Parathyroid adenoma (tissue), 2 donors: ENCODE data around the gene BACE1-AS.

Experiments used
- H2AFZ ChIP-seq: fragments of 300-600 bp; sonication (generic); one replicate; pipeline ENCODE4 v1.7.0; 2017; ENCODE audit warnings: antibody characterized with exemption, mild to moderate bottlenecking
- H3K27ac ChIP-seq: fragments of 300-600 bp; sonication (generic); one replicate; pipeline ENCODE4 v1.7.0; 2017
- H3K27me3 ChIP-seq: fragments of 300-600 bp; sonication (generic); one replicate; pipeline ENCODE4 v1.7.0; 2017; ENCODE audit warnings: low read length; ENCODE audit not compliant: control insufficient read depth, insufficient read depth
- H3K36me3 ChIP-seq: fragments of 300-600 bp; sonication (generic); one replicate; pipeline ENCODE4 v1.7.0; 2017; ENCODE audit warnings: low read length; ENCODE audit not compliant: control insufficient read depth, insufficient read depth
- H3K4me1 ChIP-seq: fragments of 300-600 bp; sonication (generic); one replicate; pipeline ENCODE4 v1.7.0; 2017; ENCODE audit warnings: control low read depth
- H3K4me2 ChIP-seq: fragments of 300-600 bp; sonication (generic); one replicate; pipeline ENCODE4 v1.7.0; 2017; ENCODE audit warnings: low read length
- H3K4me3 ChIP-seq: fragments of 300-600 bp; sonication (generic); one replicate; pipeline ENCODE4 v1.7.0; 2017; ENCODE audit warnings: low read depth, low read length
- H3K79me2 ChIP-seq: fragments of 300-600 bp; sonication (generic); one replicate; pipeline ENCODE4 v1.7.0; 2017; ENCODE audit warnings: control low read depth
- H3K9ac ChIP-seq: fragments of 300-600 bp; sonication (generic); one replicate; pipeline ENCODE4 v1.7.0; 2017; ENCODE audit warnings: mild to moderate bottlenecking
- H3K9me3 ChIP-seq: fragments of 300-600 bp; sonication (generic); one replicate; pipeline ENCODE4 v1.7.0; 2017; ENCODE audit warnings: low read length; ENCODE audit not compliant: control insufficient read depth
- CTCF ChIP-seq: fragments of 300-600 bp; sonication (generic); IDR thresholded peaks from one replicate; pipeline ENCODE4 v1.7.0; 2017; ENCODE audit warnings: antibody characterized with exemption, mild to moderate bottlenecking
- donor health status: primary hyperparathyroidism.

The BACE1-AS gene

GRCh38 chr11:117279711-117280376 lies 11.3 kb upstream of the BACE1-AS start:
- H3K4me1 ChIP-seq: no peaks in the 10 kb centered on the region
- no peak overlapping the region for H2AFZ ChIP-seq
- H3K4me2 ChIP-seq: no peak overlapping the region
- H3K36me3 ChIP-seq: no peaks in the 10 kb centered on the region
- H3K79me2 ChIP-seq: no peaks in the 10 kb centered on the region
- no peak overlapping the region for H3K27ac ChIP-seq
- H3K4me3 ChIP-seq: no peak overlapping the region
- no peaks in the 10 kb centered on the region for H3K27me3 ChIP-seq
- H3K9me3 ChIP-seq: no peaks in the 10 kb centered on the region
- H3K9ac ChIP-seq: no peak overlapping the region
- no peak for TF ChIP-seq CTCF

GRCh38 chr11:117281159-117281558 lies 10.0 kb upstream of the BACE1-AS start:
- Histone ChIP-seq H3K4me2 (no peak overlapping the region), H3K4me1 (no peaks in the 10 kb centered on the region), H3K27ac (no peak overlapping the region), H3K79me2 (no peaks in the 10 kb centered on the region), H3K4me3 (no peak overlapping the region), H2AFZ (no peak overlapping the region), H3K9ac (no peak overlapping the region), H3K27me3 (no peaks in the 10 kb centered on the region), H3K9me3 (no peaks in the 10 kb centered on the region), H3K36me3 (no peaks in the 10 kb centered on the region)
- TF ChIP-seq CTCF: no peak

GRCh38 chr11:117281869-117282268 lies 9.3 kb upstream of the BACE1-AS start:
- Histone ChIP-seq H3K79me2 (no peaks in the 10 kb centered on the region), H3K27ac (no peak overlapping the region), H3K9me3 (no peaks in the 10 kb centered on the region), H3K9ac (no peak overlapping the region), H3K4me2 (no peak overlapping the region), H2AFZ (no peak overlapping the region), H3K36me3 (no peaks in the 10 kb centered on the region), H3K4me1 (no peaks in the 10 kb centered on the region), H3K27me3 (no peaks in the 10 kb centered on the region), H3K4me3 (no peak overlapping the region)
- TF ChIP-seq CTCF: no peak

GRCh38 chr11:117282956-117283355 lies 8.2 kb upstream of the BACE1-AS start:
- no peak overlapping the region for H3K4me2 ChIP-seq
- no peaks in the 10 kb centered on the region for H3K9me3 ChIP-seq
- TF ChIP-seq CTCF: no peak
- H2AFZ ChIP-seq: no peak overlapping the region
- no peaks in the 10 kb centered on the region for H3K4me1 ChIP-seq
- no peak overlapping the region for H3K9ac ChIP-seq
- no peaks in the 10 kb centered on the region for H3K27me3 ChIP-seq
- H3K36me3 ChIP-seq: no peaks in the 10 kb centered on the region
- no peak overlapping the region for H3K4me3 ChIP-seq
- H3K79me2 ChIP-seq: no peaks in the 10 kb centered on the region
- no peak overlapping the region for H3K27ac ChIP-seq

GRCh38 chr11:117284053-117284452 lies 7.1 kb upstream of the BACE1-AS start:
- no peaks in the 10 kb centered on the region for H3K4me1 ChIP-seq
- no peak overlapping the region for H3K4me3 ChIP-seq
- no peaks in the 10 kb centered on the region for H3K9me3 ChIP-seq
- no peak for TF ChIP-seq CTCF
- no peak overlapping the region for H2AFZ ChIP-seq
- H3K4me2 ChIP-seq: no peak overlapping the region
- H3K27me3 ChIP-seq: no peaks in the 10 kb centered on the region
- no peak overlapping the region for H3K27ac ChIP-seq
- H3K9ac ChIP-seq: no peak overlapping the region
- H3K36me3 ChIP-seq: no peaks in the 10 kb centered on the region
- H3K79me2 ChIP-seq: no peaks in the 10 kb centered on the region
